Subcutaneous adipose tissue (tissue), 4 donors: ENCODE measurements around the gene WDR18. TPM values are rescaled to one million over a fixed set of nuclear protein-coding genes. Genes with fewer than 3 reads are reported as not detected.

Source experiments
- total RNA-seq, 4 donors: library from RNA; depleted of rRNA; stranded (reverse); fragments of >200 nt; gene quantifications; one replicate each; pipeline ENCODE4 v1.1.0, GENCODE V29; 2016
- TF ChIP-seq, protein P1 (sequence below): fragments of 450-650 bp; IDR thresholded peaks from one replicate; pipeline ENCODE4 v1.5.1; 2016; ENCODE audit warnings: low read depth, mild to moderate bottlenecking, control low read depth, antibody characterized with exemption, moderate library complexity

Gene WDR18
- total RNA-seq, 4 donors from 2014 or later = 18.9 to 58.6 (median 30.7) TPM

DNA sequence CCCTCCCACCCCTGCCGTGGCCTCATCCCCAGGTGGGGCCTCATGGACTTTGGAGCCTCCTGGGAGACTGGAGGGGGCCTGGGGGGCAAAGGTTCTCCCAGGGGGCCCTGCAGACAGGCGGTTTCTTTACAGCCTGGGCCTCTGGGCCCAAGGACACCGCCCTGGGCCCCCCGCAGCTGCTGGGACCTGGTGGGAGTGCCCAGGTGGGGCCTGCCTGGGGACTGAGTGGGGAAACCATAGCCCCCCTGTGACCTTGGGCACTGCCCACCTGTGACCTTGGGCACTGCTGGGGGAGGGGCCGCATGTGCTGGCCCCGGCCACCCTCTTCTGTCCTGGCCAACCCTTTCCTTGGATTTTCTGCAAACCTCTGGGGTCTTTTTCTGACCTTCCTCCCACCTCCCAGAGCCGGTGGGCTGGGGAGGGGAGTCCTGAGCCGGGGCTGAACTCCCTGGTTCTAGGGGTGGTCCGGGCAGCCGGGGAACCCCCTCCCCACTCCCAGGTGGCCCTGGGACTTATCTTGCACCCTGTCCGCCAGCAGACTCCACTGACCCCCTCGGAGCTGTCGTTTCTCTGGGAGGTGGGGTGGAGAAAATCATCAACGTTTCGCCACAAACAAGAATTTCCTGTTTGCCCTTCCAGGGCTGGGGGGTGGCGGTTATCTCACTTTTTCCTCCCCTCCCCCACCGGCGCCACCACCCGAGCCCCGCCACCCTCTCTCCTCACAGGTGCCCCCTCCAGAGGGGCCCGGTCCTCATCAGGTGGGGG, 31.3 kb upstream of the WDR18 start:
- TF ChIP-seq, protein P1, sequence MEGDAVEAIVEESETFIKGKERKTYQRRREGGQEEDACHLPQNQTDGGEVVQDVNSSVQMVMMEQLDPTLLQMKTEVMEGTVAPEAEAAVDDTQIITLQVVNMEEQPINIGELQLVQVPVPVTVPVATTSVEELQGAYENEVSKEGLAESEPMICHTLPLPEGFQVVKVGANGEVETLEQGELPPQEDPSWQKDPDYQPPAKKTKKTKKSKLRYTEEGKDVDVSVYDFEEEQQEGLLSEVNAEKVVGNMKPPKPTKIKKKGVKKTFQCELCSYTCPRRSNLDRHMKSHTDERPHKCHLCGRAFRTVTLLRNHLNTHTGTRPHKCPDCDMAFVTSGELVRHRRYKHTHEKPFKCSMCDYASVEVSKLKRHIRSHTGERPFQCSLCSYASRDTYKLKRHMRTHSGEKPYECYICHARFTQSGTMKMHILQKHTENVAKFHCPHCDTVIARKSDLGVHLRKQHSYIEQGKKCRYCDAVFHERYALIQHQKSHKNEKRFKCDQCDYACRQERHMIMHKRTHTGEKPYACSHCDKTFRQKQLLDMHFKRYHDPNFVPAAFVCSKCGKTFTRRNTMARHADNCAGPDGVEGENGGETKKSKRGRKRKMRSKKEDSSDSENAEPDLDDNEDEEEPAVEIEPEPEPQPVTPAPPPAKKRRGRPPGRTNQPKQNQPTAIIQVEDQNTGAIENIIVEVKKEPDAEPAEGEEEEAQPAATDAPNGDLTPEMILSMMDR = no peak

DNA sequence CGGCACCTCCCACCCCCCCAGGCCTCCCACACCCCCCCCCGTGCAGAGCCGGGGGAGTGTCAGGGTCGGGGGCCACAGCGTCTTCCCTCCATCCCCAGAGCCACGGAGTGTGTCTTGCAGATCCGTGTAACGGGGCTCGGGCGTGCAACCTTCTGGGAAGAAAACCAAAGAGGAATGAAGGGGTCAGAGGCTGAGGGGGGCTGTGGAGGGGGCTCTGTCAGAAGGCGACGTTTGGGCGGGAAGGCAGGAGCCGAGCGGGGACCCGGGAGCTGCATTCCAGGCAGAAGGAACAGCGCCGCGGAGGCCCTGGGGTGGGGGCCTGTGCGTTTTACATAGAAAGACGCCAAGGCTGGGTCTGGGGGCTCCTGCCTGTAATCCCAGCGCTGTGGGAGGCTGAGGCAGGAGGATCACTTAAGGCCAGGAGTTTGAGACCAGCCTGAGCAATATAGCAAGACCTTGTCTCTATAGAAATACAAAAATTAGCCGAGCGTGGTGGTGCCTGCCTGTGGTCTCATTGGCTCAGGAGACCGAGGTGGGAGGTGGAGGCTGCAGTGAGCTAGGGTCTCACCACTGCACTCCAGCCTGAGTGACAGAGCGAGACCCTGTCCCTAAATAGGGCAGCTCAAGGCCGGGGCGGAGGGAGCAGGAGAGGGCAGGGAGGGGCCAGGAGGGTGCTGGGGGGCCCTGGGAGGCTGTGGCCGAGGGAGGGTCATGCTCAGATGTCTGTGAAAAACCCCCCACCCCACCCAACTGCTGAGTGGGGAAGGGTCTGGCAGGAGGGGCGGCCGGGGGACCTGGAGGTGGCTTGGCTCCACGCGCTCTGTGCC, 30.5 kb upstream of the WDR18 start:
- TF ChIP-seq, protein P1 = no peak

DNA sequence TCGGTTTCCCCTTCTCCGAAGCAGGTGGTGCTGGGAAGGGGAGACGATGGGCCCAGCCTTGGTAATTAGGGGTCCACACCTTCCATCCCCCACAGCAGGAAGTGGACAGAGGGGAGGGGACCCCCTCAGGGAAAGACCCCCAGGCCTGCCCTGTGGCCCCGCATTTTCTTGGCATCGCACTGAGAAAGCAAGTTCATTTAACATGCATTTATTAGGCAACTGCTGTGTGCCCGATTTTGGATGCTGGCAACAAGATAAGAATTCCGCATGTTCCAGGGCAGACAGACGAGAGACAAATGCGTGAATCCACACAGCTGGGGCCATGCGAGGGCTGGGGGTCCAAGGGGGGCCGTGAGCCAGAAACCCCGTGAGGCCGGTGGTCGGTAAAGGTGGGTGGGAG, 29.9 kb upstream of the WDR18 start:
- TF ChIP-seq, protein P1 = no peak

DNA sequence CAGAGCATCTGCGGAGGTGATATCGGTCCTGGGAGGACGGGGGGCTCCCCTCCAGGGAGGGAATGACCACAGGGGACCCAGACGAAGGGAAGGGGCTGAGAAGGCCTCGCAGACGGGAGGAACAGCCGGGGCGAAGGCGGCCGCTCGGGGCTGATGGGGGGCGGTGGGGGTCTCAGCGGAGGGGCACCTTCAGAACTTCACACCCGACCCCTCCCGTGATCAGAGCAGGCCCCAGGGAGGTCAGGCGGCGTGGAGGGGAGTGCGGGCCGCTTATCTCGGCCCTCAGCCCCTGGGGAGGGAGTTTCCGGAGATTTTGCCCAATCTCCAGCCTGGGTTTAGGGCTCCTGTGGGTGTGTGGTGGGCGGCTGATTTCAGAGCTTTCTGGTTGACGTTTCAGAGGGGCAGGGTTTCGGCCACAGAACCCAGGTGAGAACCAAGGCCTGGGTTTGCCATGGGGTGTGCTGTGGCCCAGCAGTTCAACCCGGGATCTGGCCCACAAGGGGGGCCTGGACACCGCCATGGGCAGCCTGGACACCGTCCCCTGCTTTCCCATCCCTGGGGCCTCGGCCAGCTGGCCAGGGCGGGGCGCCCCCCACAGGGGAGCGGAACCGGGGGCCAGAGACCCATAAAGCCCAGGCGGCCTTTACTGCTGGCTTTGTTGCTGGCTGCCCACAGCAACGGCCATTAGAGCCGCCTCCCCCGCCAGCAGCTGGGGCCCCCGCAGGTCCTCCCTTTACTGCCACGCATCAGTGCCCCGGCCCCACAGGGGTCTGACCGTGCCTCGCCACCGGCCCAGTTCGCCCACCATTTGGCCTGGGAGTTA, 29.3 kb upstream of the WDR18 start:
- TF ChIP-seq, protein P1 = no peak

DNA sequence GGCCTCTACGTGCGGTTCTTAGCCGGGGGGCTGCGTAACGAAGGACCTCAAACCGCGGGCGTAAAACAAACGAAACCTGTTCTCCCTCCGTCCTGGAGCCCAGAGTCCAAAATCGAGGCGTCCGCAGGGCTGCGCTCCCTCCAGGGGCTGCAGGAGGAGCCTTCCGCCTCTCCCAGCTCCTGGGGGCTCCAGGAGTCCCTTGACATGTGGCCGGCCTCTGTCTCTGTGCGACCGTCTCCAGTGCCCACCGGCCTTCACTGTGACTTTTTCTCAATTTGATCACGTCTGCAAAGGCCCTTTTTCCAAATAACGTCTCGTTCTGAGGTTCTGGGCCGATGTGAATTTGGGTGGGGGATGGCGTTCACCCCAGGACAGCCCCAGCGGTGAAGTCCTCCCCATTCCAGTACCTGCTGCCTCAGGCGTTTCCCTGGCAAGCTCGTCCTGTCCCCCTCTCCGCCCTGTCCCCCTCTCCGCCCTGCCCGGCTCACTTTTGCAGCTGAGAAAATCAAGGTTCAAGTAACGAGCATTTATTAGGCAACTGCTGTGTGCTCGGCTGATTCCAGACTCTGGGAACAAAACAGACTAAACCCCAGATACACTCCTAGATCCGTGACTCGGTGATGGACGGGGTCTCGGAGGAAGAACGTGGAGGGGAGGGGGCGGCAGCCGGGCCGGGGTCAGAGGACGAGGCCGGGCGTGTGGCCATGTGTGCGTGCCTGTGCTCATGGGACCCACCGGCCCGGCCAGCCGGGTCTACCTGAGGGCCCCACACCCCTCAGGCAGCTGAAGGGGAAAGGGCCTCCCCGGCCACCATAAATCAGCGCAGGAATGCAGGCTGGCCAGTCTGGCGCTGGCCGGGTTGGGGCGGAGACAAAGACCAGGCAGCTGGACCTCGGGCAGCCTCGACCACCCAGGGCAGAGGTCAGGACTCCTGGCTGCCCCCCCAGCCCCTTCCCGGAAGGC, 28.1 kb upstream of the WDR18 start:
- TF ChIP-seq, protein P1 = no peak

DNA sequence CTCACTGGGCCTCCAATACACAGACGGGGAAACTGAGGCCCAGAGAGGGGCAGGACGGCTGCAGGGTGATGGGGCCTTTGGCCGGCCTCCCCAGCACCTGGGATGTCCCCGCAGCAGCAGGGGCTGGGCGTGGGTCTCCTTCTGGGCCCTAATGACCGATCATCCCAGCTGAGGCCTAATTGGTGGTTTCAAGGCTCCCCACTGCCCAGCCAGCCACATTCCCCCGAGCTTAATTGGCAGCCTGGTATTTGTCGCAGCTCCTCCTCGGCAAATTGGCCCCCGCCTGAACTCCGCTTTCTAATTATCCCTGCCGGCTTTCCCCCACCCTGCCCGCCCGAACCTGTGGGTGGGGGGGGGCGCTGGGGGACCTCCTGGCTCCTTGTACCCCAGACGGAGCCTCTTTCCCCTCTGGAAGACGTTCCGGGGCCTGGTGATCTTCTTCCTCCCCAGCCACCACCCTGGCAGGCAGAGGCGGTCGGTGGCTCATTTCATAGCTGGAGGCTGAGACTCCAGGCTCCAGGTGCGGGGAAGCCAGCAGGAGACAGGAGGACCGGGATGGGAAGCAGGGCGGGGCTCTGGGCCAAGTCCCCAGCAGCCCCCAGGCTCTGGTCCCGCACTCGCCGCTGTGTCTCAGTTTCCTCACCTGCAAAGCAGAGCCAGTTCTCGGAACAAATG, 27.2 kb upstream of the WDR18 start:
- TF ChIP-seq, protein P1 = no peak
